ENCODE results near the gene CPD. TPM values are rescaled to one million over a fixed set of nuclear protein-coding genes. Genes with fewer than 3 reads are reported as not detected.

Gene CPD
- total RNA-seq, 4 donors from 2014 or later, result 70.9 to 143 (median 77.5) TPM

DNA sequence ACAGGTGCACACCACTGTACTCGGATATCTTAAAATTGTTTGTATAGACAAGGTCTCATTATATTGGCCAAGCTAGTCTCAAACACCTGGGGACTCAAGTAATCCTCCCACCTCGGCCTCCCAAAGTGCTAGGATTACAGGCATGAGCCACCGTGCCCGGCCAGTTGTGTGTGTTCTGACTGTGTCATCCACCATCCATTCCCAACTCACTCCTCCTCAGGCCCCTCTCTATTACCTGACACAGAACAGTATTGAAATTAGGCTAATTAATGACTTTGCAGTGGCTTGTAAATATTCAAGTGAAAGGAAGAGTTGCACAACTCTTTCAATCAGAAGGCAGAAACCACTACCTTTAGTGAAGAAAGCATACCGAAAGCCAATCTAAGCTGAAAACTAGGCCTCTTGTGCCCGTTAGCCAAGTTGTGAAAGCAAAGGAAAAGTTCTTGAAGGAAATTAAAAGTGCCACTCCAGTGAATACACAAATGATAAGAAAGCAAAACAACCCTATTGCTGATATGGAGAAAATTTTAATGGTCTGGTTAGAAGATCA is 127.2 kb downstream of the CPD start:
- TF ChIP-seq, protein P1, sequence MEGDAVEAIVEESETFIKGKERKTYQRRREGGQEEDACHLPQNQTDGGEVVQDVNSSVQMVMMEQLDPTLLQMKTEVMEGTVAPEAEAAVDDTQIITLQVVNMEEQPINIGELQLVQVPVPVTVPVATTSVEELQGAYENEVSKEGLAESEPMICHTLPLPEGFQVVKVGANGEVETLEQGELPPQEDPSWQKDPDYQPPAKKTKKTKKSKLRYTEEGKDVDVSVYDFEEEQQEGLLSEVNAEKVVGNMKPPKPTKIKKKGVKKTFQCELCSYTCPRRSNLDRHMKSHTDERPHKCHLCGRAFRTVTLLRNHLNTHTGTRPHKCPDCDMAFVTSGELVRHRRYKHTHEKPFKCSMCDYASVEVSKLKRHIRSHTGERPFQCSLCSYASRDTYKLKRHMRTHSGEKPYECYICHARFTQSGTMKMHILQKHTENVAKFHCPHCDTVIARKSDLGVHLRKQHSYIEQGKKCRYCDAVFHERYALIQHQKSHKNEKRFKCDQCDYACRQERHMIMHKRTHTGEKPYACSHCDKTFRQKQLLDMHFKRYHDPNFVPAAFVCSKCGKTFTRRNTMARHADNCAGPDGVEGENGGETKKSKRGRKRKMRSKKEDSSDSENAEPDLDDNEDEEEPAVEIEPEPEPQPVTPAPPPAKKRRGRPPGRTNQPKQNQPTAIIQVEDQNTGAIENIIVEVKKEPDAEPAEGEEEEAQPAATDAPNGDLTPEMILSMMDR (IDR thresholded peaks at IDR 0.05; ENCODE audit: low read depth), result no peak

DNA sequence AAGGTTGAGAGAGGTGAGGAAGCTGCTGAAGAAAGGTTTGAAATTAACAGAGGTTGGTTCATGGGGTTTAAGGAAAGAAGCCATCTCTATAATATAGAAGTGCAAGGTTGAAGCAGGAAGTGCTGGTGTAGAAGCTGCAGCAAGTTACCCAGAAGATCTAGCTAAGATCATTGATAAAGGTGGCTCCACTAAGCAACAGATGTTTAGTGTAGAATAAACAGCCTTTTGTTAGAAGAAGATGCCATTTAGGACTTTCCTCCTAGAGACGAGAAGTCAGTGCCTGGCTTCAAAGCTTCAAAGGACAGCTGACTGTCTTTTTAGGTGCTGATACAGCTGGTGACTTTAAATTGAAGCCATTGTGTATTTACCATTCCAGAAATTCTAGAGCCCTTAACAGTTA is 127.8 kb downstream of the CPD start:
- TF ChIP-seq, protein P1 (IDR thresholded peaks at IDR 0.05; ENCODE audit: low read depth), result no peak

DNA sequence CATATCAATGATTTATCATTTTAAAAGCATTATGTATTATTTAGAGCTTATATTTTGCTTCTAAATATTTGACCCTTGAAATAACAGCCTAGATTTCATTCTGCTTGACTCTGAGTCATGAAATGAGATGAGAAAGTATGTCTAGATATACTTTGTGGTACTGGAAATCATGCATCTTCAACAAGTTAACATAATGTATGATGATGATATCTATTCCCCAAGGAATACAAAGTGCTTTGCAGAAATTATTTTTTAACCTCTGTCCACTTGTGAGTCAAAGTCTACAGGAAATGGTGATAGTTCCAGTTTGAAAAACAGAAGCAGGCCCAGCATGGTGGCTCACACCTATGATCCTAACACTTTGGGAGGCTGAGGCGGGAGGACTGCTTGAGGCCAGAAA is 134.6 kb downstream of the CPD start:
- TF ChIP-seq, protein P1 (IDR thresholded peaks at IDR 0.05; ENCODE audit: low read depth), result no peak

DNA sequence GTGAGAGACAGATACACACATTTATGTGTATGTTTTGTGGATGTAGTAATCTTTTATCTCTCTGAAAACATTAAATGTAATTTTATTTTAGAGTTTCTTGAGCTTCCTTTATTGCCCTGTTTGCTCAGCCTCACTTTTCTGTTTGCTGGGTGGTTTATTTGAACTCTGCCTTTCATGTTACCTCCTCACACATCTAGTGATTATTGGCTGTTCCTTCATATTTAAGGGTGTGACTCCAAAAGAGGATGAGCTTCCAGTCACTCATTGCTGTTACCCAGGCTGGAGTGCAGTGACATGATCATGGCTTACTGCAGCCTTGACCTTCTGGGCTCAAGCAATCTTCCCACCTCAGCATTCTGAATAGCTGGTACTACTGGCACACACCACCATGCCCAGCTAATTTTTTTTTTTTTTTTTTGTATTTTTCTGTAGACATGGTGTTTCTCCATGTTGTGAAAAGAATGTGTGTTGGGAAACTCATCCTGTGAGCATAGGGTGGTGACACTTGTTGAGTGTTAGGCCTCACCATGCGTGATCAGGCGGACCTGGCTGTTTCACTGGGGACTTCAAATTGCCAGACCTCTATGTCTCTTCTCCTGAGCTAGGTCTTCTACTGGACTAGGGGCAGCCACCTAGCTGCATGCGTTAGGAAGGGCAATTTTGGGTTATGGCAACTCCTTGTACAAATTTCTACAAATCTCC is 136.3 kb downstream of the CPD start:
- TF ChIP-seq, protein P1 (IDR thresholded peaks at IDR 0.05; ENCODE audit: low read depth), result no peak

DNA sequence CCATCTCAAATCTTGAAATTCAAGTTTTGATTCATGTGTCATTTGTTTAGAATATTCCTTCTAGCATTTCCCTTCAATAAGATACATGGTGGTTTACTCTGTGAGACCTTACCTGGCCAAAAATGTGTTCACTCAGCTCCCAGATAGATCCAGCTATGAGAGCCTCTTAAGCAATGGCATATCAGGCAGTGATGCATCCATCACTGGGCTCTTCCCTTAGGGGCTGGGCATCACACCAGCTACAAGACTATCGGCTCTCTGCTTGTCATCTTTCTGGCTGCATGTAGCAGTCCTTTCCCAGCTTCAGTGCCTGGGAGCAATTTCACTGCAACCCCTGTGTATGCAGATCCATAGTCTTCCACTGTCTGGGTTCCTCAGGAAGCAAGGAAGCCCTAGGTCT is 139.1 kb downstream of the CPD start:
- TF ChIP-seq, protein P1 (IDR thresholded peaks at IDR 0.05; ENCODE audit: low read depth), result no peak

DNA sequence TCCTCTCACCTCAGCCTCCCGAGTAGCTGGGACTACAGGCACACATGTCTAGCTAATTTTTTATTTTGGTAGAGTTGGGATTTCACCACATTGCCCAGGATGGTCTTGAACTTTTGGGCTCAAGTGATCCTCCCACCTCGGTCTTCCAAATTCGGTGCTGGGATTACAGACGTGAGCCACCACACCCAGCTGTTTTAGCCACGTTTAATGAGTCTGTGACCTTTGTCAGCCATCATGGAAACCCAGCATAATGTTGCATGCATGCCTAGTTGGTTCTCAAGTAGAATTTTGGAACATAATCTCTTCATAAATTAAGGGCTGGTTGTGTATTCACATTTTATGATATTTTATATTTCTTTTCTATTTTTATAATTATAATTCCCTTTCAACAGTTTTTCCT is 140.4 kb downstream of the CPD start:
- TF ChIP-seq, protein P1 (IDR thresholded peaks at IDR 0.05; ENCODE audit: low read depth), result no peak

Small RNAs within 50 kb of the gene (small RNA-seq; reads per million reads assigned to genes)
- gene RF00019 (0.49 reads per million), gene RNU6-990P (not detected)

Other genes starting within 250 kb of the CPD start
- 1 to 10 TPM in 2 of 4 donors, not detected in 2; 1.3 TPM for gene SLC6A4, start 143.2 kb upstream of the CPD start, total RNA-seq
- gene BLMH, start 87.0 kb upstream of the CPD start, total RNA-seq, result 10 to 100 TPM; 17.0 to 32.4 (median 28.6) TPM
- not detected for gene TMIGD1, start 44.9 kb upstream of the CPD start, total RNA-seq
- 10 to 100 TPM; 32.8 to 77.9 (median 36.6) TPM for gene GOSR1, start 98.5 kb downstream of the CPD start, total RNA-seq